Adrenal gland (tissue), 5 donors: ENCODE measurements around the gene RFXANK.

ENCODE experiments used
- CTCF ChIP-seq, 6 experiments: fragments of 450-650 bp in 4 of 6; fragments of 200-600 bp in 2 of 6; sonication (generic) in 1 of 6; IDR thresholded peaks; 1 replicate in 5 of 6; 2 replicates in 1 of 6; pipeline versions ENCODE4 v1.5.1 to v1.8.0; 2016 to 2021; ENCODE audit warnings: antibody characterized with exemption in 6 of 6, mild to moderate bottlenecking in 2 of 6, moderate library complexity in 1 of 6
- POLR2A ChIP-seq, 2 donors: fragments of 450-650 bp; IDR thresholded peaks; one replicate each; pipeline ENCODE4 v1.6.1; 2017; ENCODE audit warnings: antibody characterized with exemption in 2 of 2, mild to moderate bottlenecking in 2 of 2, moderate library complexity in 1 of 2
- donor health status: DM: no; HTN: no; CAD: no.

- TF ChIP-seq CTCF (IDR thresholded peaks at IDR 0.05) (no peak), POLR2A (IDR thresholded peaks at IDR 0.05) (no peak)
Measured at GRCh38 chr19:19193926-19194325, 1.9 kb downstream of the RFXANK start.
